GM21528 (cell line): ENCODE measurements around the gene SRSF4.
"Not testable (repeated sequence)": the region's sequence is repeated elsewhere in the genome, so short reads cannot be mapped to it uniquely, and the experiment has no call there.

ENCODE experiments used
- ATAC-seq: cut with Tn5 transposase; IDR thresholded peaks from one replicate; pipeline ENCODE4 v1.9.1; 2021; ENCODE audit warnings: mild to moderate bottlenecking, moderate library complexity; ENCODE audit not compliant: unreplicated experiment, low FRiP score

Gene SRSF4

GRCh38 chr1:29166291-29166878 is 15.3 kb downstream of the SRSF4 start:
- no peak for ATAC-seq

GRCh38 chr1:29164588-29164987 is 17.1 kb downstream of the SRSF4 start:
- ATAC-seq, result no peak

GRCh38 chr1:29162476-29163138 is 19.1 kb downstream of the SRSF4 start:
- no peak for ATAC-seq

GRCh38 chr1:29162025-29162424 is 19.7 kb downstream of the SRSF4 start:
- no peak for ATAC-seq

- no peak for ATAC-seq
Observed at GRCh38 chr1:29159773-29160172, 21.9 kb downstream of the SRSF4 start.

- no peak for ATAC-seq
Observed at GRCh38 chr1:29157269-29157601, 24.5 kb downstream of the SRSF4 start.

GRCh38 chr1:29156543-29157268 is 25.0 kb downstream of the SRSF4 start:
- ATAC-seq, result no peak

GRCh38 chr1:29152046-29152805 is 29.5 kb downstream of the SRSF4 start:
- ATAC-seq, result no peak

GRCh38 chr1:29150346-29150745 is 31.4 kb downstream of the SRSF4 start:
- ATAC-seq, result not testable (repeated sequence)

- no peak for ATAC-seq
Observed at GRCh38 chr1:29148656-29149491, 32.8 kb downstream of the SRSF4 start.

GRCh38 chr1:29145739-29146437 is 35.8 kb downstream of the SRSF4 start:
- no peak for ATAC-seq

- no peak for ATAC-seq
Observed at GRCh38 chr1:29144178-29144577, 37.5 kb downstream of the SRSF4 start.

- no peak for ATAC-seq
Observed at GRCh38 chr1:29142714-29143113, 39.0 kb downstream of the SRSF4 start.

GRCh38 chr1:29136391-29136915 is 45.2 kb downstream of the SRSF4 start:
- no peak for ATAC-seq

GRCh38 chr1:29134695-29135028 is 47.0 kb downstream of the SRSF4 start:
- no peak for ATAC-seq

GRCh38 chr1:29133861-29134694 is 47.6 kb downstream of the SRSF4 start:
- ATAC-seq, result no peak

GRCh38 chr1:29131056-29131455 is 50.6 kb downstream of the SRSF4 start:
- ATAC-seq, result not testable (repeated sequence)

- no peak for ATAC-seq
Observed at GRCh38 chr1:29129916-29130315, 51.8 kb downstream of the SRSF4 start.

GRCh38 chr1:29128739-29129138 is 53.0 kb downstream of the SRSF4 start:
- no peak for ATAC-seq
